Urothelium cell line (cell line): ENCODE measurements around the gene GDI2.

Source experiments
- DNase-seq: peaks from one replicate; pipeline ENCODE4 v3.0.0; 2011; ENCODE audit warnings: low spot score, mixed read lengths
- FAIRE-seq: peaks from 2 replicates; lab custom pipeline; 2011; peaks lifted over from hg19 to GRCh38; lab: Jason Lieb, UNC

The GDI2 gene

GRCh38 chr10:5748394-5748803 lies 64.8 kb downstream of the GDI2 start:
- FAIRE-seq (peak; percentile 27), DNase-seq (no peak)

- FAIRE-seq (no peak), DNase-seq (no peak)
Observed at GRCh38 chr10:5746197-5746596, 67.0 kb downstream of the GDI2 start.

- DNase-seq (no peak), FAIRE-seq (no peak)
Observed at GRCh38 chr10:5744849-5745248, 68.4 kb downstream of the GDI2 start.

GRCh38 chr10:5743736-5744135 lies 69.5 kb downstream of the GDI2 start:
- no peak for FAIRE-seq

GRCh38 chr10:5742116-5742515 lies 71.1 kb downstream of the GDI2 start:
- no peak for FAIRE-seq
- DNase-seq = no peak

More at GRCh38 chr10:5743736-5744135, 69.5 kb downstream of the GDI2 start:
- DNase-seq = no peak

GRCh38 chr10:5741276-5741675 lies 72.0 kb downstream of the GDI2 start:
- no peak for FAIRE-seq
- DNase-seq = no peak

- FAIRE-seq = no peak
- no peak for DNase-seq
Observed at GRCh38 chr10:5738427-5738826, 74.8 kb downstream of the GDI2 start.

GRCh38 chr10:5737352-5737751 lies 75.9 kb downstream of the GDI2 start:
- no peak for FAIRE-seq

GRCh38 chr10:5736591-5736990 lies 76.6 kb downstream of the GDI2 start:
- FAIRE-seq = no peak
- DNase-seq = no peak

More at GRCh38 chr10:5737352-5737751, 75.9 kb downstream of the GDI2 start:
- DNase-seq = no peak

GRCh38 chr10:5735119-5735518 lies 78.1 kb downstream of the GDI2 start:
- FAIRE-seq = no peak
- no peak for DNase-seq

- DNase-seq (no peak), FAIRE-seq (peak; percentile 9)
Observed at GRCh38 chr10:5732141-5732540, 81.1 kb downstream of the GDI2 start.

GRCh38 chr10:5731559-5731958 lies 81.7 kb downstream of the GDI2 start:
- FAIRE-seq (no peak), DNase-seq (no peak)

- FAIRE-seq = no peak
Observed at GRCh38 chr10:5730766-5731165, 82.5 kb downstream of the GDI2 start.

GRCh38 chr10:5723692-5724091 lies 89.5 kb downstream of the GDI2 start:
- FAIRE-seq = no peak
- DNase-seq = no peak

More at GRCh38 chr10:5730766-5731165, 82.5 kb downstream of the GDI2 start:
- no peak for DNase-seq

GRCh38 chr10:5720182-5720581 lies 93.1 kb downstream of the GDI2 start:
- no peak for DNase-seq
- FAIRE-seq = no peak

- DNase-seq (no peak), FAIRE-seq (no peak)
Observed at GRCh38 chr10:5719546-5719945, 93.7 kb downstream of the GDI2 start.
